Activated CD8-positive, alpha-beta T cell treated with anti-CD3 and anti-CD28 coated beads for 36 hours (primary cell): ENCODE data around the gene CBY1. TPM values are rescaled to one million over a fixed set of nuclear protein-coding genes. Genes with fewer than 3 reads are reported as not detected.

Experiments used
- ATAC-seq: fragments of 200-7000 bp; cut with Tn5 transposase; one replicate; pipeline ENCODE4 v1.10.0; 2021; ENCODE audit warnings: mild to moderate bottlenecking, moderate library complexity
- CTCF ChIA-PET: fragments of 350-600 bp; sonication (Branson Sonifier 250); formaldehyde crosslinking; loops from one replicate; lab custom pipeline; 2021; ENCODE audit warnings: antibody characterized with exemption; lab: Charles Lee
- POLR2A ChIA-PET: fragments of 350-600 bp; sonication (Branson Sonifier 250); formaldehyde crosslinking; loops from one replicate; lab custom pipeline; 2021; ENCODE audit warnings: antibody characterized with exemption; lab: Charles Lee
- DNase-seq: peaks from one replicate; pipeline ENCODE4 v3.0.0-alpha.2; 2020
- H3K27ac Mint-ChIP-seq: one replicate; pipeline ENCODE4 v1.8.0; 2021; ENCODE audit warnings: mild to moderate bottlenecking, mixed read lengths
- H3K27me3 Mint-ChIP-seq: one replicate; pipeline ENCODE4 v1.8.0; 2021; ENCODE audit warnings: mixed read lengths
- H3K36me3 Mint-ChIP-seq: one replicate; pipeline ENCODE4 v1.8.0; 2021; ENCODE audit warnings: low read depth, mixed read lengths
- H3K4me1 Mint-ChIP-seq: one replicate; pipeline ENCODE4 v1.8.0; 2021; ENCODE audit warnings: low read depth, mixed read lengths
- H3K4me3 Mint-ChIP-seq: one replicate; pipeline ENCODE4 v1.8.0; 2021; ENCODE audit warnings: mild to moderate bottlenecking, moderate library complexity, mixed read lengths
- H3K9me3 Mint-ChIP-seq: one replicate; pipeline ENCODE4 v1.8.0; 2021; ENCODE audit warnings: mixed read lengths
- intact Hi-C: fragments of 100-400 bp; cut with micrococcal nuclease; formaldehyde crosslinking; loops from one replicate; pipeline ENCODE4 v1.10.0; 2022
- total RNA-seq, 2 experiments: library from RNA; stranded (reverse); gene quantifications; one replicate each; pipeline ENCODE4 v1.2.3, GENCODE V29; 2021
- TF ChIP-seq, protein P1 (sequence below): fragments of 200-600 bp; IDR thresholded peaks from one replicate; pipeline ENCODE4 v1.8.0; 2022; ENCODE audit warnings: antibody characterized with exemption, mild to moderate bottlenecking

The CBY1 gene
- total RNA-seq, 2 experiments from 2014 or later, result 15.6 to 15.7 TPM

DNA sequence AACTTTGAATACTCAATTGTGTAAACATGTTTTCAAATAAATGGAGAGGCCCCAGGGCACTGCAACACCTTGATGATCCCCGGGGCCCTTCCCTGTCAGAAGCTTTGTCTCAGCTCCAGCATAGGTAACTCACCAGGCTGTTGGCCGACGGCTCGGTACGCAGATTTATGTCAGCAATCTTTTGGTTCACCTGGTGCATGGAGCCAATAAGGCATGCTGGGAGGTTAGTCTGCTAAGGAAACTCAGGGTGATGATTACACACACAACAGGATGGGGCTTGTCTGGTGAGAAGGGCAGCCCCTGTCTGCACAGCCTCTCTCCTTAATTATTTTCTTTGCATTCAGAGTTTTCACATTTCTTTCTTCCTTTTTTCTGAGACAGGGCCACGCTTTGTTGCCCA lies 11.0 kb upstream of the CBY1 start:
- intact Hi-C loops, result no loop called here
- TF ChIP-seq, protein P1, sequence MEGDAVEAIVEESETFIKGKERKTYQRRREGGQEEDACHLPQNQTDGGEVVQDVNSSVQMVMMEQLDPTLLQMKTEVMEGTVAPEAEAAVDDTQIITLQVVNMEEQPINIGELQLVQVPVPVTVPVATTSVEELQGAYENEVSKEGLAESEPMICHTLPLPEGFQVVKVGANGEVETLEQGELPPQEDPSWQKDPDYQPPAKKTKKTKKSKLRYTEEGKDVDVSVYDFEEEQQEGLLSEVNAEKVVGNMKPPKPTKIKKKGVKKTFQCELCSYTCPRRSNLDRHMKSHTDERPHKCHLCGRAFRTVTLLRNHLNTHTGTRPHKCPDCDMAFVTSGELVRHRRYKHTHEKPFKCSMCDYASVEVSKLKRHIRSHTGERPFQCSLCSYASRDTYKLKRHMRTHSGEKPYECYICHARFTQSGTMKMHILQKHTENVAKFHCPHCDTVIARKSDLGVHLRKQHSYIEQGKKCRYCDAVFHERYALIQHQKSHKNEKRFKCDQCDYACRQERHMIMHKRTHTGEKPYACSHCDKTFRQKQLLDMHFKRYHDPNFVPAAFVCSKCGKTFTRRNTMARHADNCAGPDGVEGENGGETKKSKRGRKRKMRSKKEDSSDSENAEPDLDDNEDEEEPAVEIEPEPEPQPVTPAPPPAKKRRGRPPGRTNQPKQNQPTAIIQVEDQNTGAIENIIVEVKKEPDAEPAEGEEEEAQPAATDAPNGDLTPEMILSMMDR, result no peak

DNA sequence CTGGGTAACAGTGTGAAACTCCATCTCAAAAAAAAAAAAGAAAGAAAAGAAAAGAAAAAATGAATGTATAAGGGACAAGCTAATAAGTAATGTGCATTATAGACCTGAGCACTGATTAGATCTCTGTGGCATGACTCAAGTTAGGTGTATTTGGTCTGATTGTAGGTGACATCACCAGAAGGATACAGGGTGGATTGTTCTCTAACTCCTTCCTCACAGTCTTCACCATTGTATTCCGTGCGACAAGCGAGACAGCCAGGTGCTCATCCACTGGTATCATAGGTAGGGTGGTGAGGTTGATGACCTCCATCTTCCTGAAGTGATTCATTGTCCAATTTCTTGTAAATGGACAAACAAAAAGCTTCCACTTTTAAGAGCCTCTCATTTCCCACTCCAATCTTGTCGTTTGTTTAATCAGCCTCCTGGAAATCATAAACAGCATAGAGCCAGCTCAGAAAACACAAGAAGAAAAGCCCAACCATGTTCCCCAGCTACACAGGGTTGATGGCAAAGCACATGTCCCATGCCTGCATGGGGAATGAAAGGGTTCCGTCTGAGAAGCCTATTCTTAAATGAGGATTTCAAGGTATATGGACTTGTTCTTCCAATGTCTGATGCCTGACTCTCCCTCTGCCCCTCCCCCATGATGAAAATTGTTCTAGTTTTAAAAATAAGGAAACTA lies 6.5 kb upstream of the CBY1 start:
- DNase-seq (no peak), ATAC-seq (no peak)
- TF ChIP-seq, protein P1, result no peak
- Mint-ChIP-seq H3K4me1 (no peaks in the 10 kb centered on the region), H3K36me3 (no peaks in the 10 kb centered on the region), H3K27me3 (no peaks in the 10 kb centered on the region), H3K27ac (no peak overlapping the region), H3K4me3 (no peak overlapping the region), H3K9me3 (no peaks in the 10 kb centered on the region)
- CTCF ChIA-PET, result no interaction called here
- intact Hi-C loops, result no loop called here
- POLR2A ChIA-PET, result no interaction called here

More for the DNA sequence above, 11.0 kb upstream of the CBY1 start:
- CTCF ChIA-PET, result no interaction called here
- POLR2A ChIA-PET, result no interaction called here
- ATAC-seq (no peak), DNase-seq (no peak)
- Mint-ChIP-seq H3K4me1 (no peaks in the 10 kb centered on the region), H3K27ac (no peak overlapping the region), H3K27me3 (peaks cover 2% of the 10 kb centered on the region), H3K9me3 (no peaks in the 10 kb centered on the region), H3K4me3 (no peak overlapping the region), H3K36me3 (no peaks in the 10 kb centered on the region)

DNA sequence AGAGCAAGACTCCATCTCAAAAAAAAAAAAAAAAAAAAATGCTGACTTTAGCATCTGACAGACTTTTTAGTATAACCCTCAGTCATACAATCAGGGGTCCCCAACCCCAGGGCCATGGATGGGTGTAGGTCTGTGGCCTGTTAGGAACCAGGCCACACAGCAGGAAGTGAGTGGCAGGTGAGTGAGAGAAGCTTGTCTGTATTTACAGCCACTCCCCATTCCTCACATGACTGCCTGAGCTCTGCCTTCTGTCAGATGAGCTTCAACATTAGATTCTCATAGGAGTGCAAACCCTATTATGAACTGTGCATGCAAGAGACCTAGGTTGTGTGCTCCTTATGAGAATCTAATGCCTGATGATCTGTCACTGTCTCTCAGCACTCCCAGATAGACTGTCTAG lies 3.6 kb upstream of the CBY1 start:
- ChIA-PET POLR2A (interaction anchor here (0.6 to 0.8 kb wide), 3 partner anchors 11 to 721 kb away, joined by 3 to 4 read pairs (median 3); no protein-coding TSS in a partner anchor), CTCF (no interaction called here)
- Mint-ChIP-seq H3K27ac (no peak overlapping the region), H3K4me1 (peaks cover 8% of the 10 kb centered on the region), H3K36me3 (no peaks in the 10 kb centered on the region), H3K9me3 (no peaks in the 10 kb centered on the region), H3K27me3 (no peaks in the 10 kb centered on the region), H3K4me3 (no peak overlapping the region)
- intact Hi-C loops, result no loop called here
- DNase-seq, result no peak
- TF ChIP-seq, protein P1, result no peak
- ATAC-seq, result no peak

DNA sequence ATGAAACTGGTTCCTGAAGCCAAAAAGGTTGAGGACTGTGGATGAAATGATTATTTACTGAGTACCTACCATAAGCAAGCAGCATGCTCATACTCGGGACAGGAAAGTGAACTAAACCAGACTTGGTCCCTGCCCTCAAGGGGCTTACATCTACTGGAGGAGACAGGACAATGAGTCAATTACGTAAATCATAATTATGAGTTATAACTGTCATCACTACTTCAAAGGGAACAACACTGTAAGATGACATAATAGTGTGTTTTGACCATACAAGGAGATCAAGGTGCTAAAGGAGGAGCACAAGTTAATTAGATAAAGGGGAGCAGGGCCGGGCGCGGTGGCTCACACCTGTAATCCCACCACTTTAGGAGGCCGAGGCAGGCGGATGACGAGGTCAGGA lies 2.7 kb upstream of the CBY1 start:
- ATAC-seq (no peak), DNase-seq (no peak)
- H3K4me1 Mint-ChIP-seq, result peaks cover 14% of the 10 kb centered on the region
- TF ChIP-seq, protein P1, result no peak
- H3K9me3 Mint-ChIP-seq, result no peaks in the 10 kb centered on the region
- no peak overlapping the region for H3K4me3 Mint-ChIP-seq
- H3K27ac Mint-ChIP-seq, result no peak overlapping the region
- ChIA-PET CTCF (no interaction called here), POLR2A (interaction anchor here (0.8 kb wide), 1 partner anchor 12 kb away, joined by 4 read pairs; no protein-coding TSS in a partner anchor)
- no peaks in the 10 kb centered on the region for H3K27me3 Mint-ChIP-seq
- no peaks in the 10 kb centered on the region for H3K36me3 Mint-ChIP-seq
- intact Hi-C loops, result no loop called here

DNA sequence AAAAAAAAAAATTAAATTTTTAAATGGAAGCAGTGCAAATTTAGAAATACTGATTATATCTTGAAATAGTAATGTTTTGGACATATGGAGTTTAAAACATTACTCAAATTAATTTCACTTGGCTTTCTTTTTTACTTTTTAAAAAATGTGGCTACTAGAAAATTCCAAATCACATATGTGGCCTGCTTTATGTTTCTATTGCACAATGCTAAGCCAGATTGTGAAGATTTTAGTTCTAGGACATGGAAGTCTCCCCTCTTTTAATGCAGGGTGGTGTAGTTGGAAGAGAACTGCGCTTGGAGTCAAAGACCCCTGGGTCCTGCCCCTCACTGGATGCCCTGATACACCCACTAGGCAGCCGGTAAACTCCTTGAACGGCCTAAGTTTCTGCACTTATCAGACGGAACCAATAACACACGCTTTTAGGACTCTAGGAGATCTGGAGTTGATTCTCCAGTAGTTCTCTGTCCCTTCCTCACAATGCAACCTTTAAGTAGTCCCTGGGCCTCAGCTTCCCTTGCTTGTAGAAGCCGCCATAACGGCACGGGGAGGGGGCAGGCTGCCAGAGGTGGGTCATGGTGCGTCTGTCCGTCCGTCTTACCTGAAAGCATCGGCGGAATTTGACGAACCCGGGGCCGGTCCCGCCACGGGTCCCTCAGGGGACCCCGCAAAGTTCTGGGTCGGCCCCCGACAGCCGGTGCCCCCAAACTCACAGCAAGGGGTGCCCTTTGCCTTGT lies 751 bp upstream of the CBY1 start:
- Mint-ChIP-seq H3K27ac (peak overlapping the region; percentile 98), H3K4me3 (peak overlapping the region; percentile 94), H3K4me1 (peaks cover 14% of the 10 kb centered on the region), H3K36me3 (no peaks in the 10 kb centered on the region), H3K27me3 (no peaks in the 10 kb centered on the region), H3K9me3 (no peaks in the 10 kb centered on the region)
- no peak for ATAC-seq
- CTCF ChIA-PET, result no interaction called here
- TF ChIP-seq, protein P1, result no peak
- peak; percentile 6 for DNase-seq
- POLR2A ChIA-PET, result no interaction called here
- intact Hi-C loops, result no loop called here
